ENCODE results near the gene ELL. TPM values are rescaled to one million over a fixed set of nuclear protein-coding genes. Genes with fewer than 3 reads are reported as not detected.
A peak's percentile ranks its signal among the peaks of the same experiment; 100 is the strongest.

Gene ELL
- total RNA-seq, 2 donors from 2014 or later, result 18.8 to 23.0 TPM

- Mint-ChIP-seq H3K9me3 (no peaks in the 10 kb centered on the region), H3K36me3 (no peaks in the 10 kb centered on the region), H3K27ac (peak overlapping the region in 1 of 2 donors; percentile 87)
- no peak for DNase-seq (ENCODE audit: low spot score in 2 of 2)
- ATAC-seq, result peak in 1 of 2 donors; percentile 16
These were observed 71.6 kb downstream of the ELL start for GRCh38 chr19:18450021-18450930.

- no peaks in the 10 kb centered on the region for H3K36me3 Mint-ChIP-seq
- H3K9me3 Mint-ChIP-seq, result no peaks in the 10 kb centered on the region
- DNase-seq (ENCODE audit: low spot score in 2 of 2) (no peak), ATAC-seq (no peak)
- no peak overlapping the region for H3K27ac Mint-ChIP-seq
These were observed 72.3 kb downstream of the ELL start for GRCh38 chr19:18449552-18449951.

GRCh38 chr19:18446811-18447359, 75.0 kb downstream of the ELL start:
- ATAC-seq (no peak), DNase-seq (ENCODE audit: low spot score in 2 of 2) (no peak)
- Mint-ChIP-seq H3K36me3 (peaks cover 0 to 10% of the 10 kb centered on the region in 2 donors), H3K9me3 (peaks cover 5 to 6% of the 10 kb centered on the region in 2 donors), H3K27ac (peak overlapping the region in 1 of 2 donors; percentile 15)

GRCh38 chr19:18446145-18446810, 75.6 kb downstream of the ELL start:
- no peak for DNase-seq (ENCODE audit: low spot score in 2 of 2)
- ATAC-seq, result no peak
- Mint-ChIP-seq H3K36me3 (peaks cover 0 to 10% of the 10 kb centered on the region in 2 donors), H3K9me3 (peaks cover 5 to 6% of the 10 kb centered on the region in 2 donors), H3K27ac (peak overlapping the region in 1 of 2 donors; percentile 15)

GRCh38 chr19:18445262-18445948, 76.5 kb downstream of the ELL start:
- peaks cover 5 to 6% of the 10 kb centered on the region in 2 donors for H3K9me3 Mint-ChIP-seq
- H3K36me3 Mint-ChIP-seq, result peaks cover 0 to 10% of the 10 kb centered on the region in 2 donors
- no peak overlapping the region for H3K27ac Mint-ChIP-seq
- ATAC-seq, result no peak
- no peak for DNase-seq (ENCODE audit: low spot score in 2 of 2)

- ATAC-seq (no peak), DNase-seq (ENCODE audit: low spot score in 2 of 2) (no peak)
- peaks cover 0 to 10% of the 10 kb centered on the region in 2 donors for H3K36me3 Mint-ChIP-seq
These were observed 77.4 kb downstream of the ELL start for GRCh38 chr19:18444513-18444912.

GRCh38 chr19:18443831-18444230, 78.0 kb downstream of the ELL start:
- Mint-ChIP-seq H3K36me3 (peaks cover 0 to 10% of the 10 kb centered on the region in 2 donors), H3K27ac (no peak overlapping the region), H3K9me3 (peaks cover 5 to 6% of the 10 kb centered on the region in 2 donors)
- DNase-seq (ENCODE audit: low spot score in 2 of 2), result no peak
- no peak for ATAC-seq

More at GRCh38 chr19:18444513-18444912, 77.4 kb downstream of the ELL start:
- H3K27ac Mint-ChIP-seq, result no peak overlapping the region
- peaks cover 5 to 6% of the 10 kb centered on the region in 2 donors for H3K9me3 Mint-ChIP-seq

- Mint-ChIP-seq H3K9me3 (peaks cover 5 to 6% of the 10 kb centered on the region in 2 donors), H3K36me3 (peaks cover 0 to 10% of the 10 kb centered on the region in 2 donors), H3K27ac (no peak overlapping the region)
- ATAC-seq (no peak), DNase-seq (ENCODE audit: low spot score in 2 of 2) (no peak)
These were observed 78.5 kb downstream of the ELL start for GRCh38 chr19:18443406-18443805.

- Mint-ChIP-seq H3K36me3 (peaks cover 0 to 10% of the 10 kb centered on the region in 2 donors), H3K9me3 (peaks cover 5 to 6% of the 10 kb centered on the region in 2 donors), H3K27ac (peak overlapping the region in 1 of 2 donors; percentile 22)
- DNase-seq (ENCODE audit: low spot score in 2 of 2), result no peak
- no peak for ATAC-seq
These were observed 78.9 kb downstream of the ELL start for GRCh38 chr19:18442941-18443340.

- Mint-ChIP-seq H3K9me3 (peaks cover 5 to 6% of the 10 kb centered on the region in 2 donors), H3K36me3 (peaks cover 0 to 10% of the 10 kb centered on the region in 2 donors), H3K27ac (peak overlapping the region; percentile 46 to 92)
- DNase-seq (ENCODE audit: low spot score in 2 of 2), result no peak
- ATAC-seq, result no peak
These were observed 79.8 kb downstream of the ELL start for GRCh38 chr19:18441804-18442788.

GRCh38 chr19:18440936-18441803, 80.7 kb downstream of the ELL start:
- Mint-ChIP-seq H3K27ac (peak overlapping the region; percentile 46 to 88), H3K36me3 (peaks cover 0 to 10% of the 10 kb centered on the region in 2 donors), H3K9me3 (peaks cover 5 to 6% of the 10 kb centered on the region in 2 donors)
- ATAC-seq (no peak), DNase-seq (ENCODE audit: low spot score in 2 of 2) (no peak)

- Mint-ChIP-seq H3K9me3 (peaks cover 5 to 6% of the 10 kb centered on the region in 2 donors), H3K27ac (peak overlapping the region in 1 of 2 donors; percentile 51)
These were observed 81.4 kb downstream of the ELL start for GRCh38 chr19:18440415-18440877.

GRCh38 chr19:18439910-18440237, 82.0 kb downstream of the ELL start:
- peaks cover 5 to 6% of the 10 kb centered on the region in 2 donors for H3K9me3 Mint-ChIP-seq
- ATAC-seq (no peak), DNase-seq (ENCODE audit: low spot score in 2 of 2) (no peak)
- peaks cover 0 to 10% of the 10 kb centered on the region in 2 donors for H3K36me3 Mint-ChIP-seq
- peak overlapping the region in 1 of 2 donors; percentile 60 for H3K27ac Mint-ChIP-seq

More at GRCh38 chr19:18440415-18440877, 81.4 kb downstream of the ELL start:
- peaks cover 0 to 10% of the 10 kb centered on the region in 2 donors for H3K36me3 Mint-ChIP-seq
- ATAC-seq (peak; percentile 19 to 34), DNase-seq (ENCODE audit: low spot score in 2 of 2) (peak in 1 of 2 donors; percentile 56)
